SH-SY5Y (cell line): ENCODE measurements around the gene NLGN2.

Experiments
- GATA2 ChIP-seq: IDR thresholded peaks from 2 replicates; pipeline ENCODE4 v1.6.1; 2011; ENCODE audit warnings: mild to moderate bottlenecking, low read depth, low read length
- GATA3 ChIP-seq: IDR thresholded peaks from 2 replicates; pipeline ENCODE4 v1.6.1; 2011; ENCODE audit warnings: low read depth, mild to moderate bottlenecking, low read length, moderate library complexity

DNA sequence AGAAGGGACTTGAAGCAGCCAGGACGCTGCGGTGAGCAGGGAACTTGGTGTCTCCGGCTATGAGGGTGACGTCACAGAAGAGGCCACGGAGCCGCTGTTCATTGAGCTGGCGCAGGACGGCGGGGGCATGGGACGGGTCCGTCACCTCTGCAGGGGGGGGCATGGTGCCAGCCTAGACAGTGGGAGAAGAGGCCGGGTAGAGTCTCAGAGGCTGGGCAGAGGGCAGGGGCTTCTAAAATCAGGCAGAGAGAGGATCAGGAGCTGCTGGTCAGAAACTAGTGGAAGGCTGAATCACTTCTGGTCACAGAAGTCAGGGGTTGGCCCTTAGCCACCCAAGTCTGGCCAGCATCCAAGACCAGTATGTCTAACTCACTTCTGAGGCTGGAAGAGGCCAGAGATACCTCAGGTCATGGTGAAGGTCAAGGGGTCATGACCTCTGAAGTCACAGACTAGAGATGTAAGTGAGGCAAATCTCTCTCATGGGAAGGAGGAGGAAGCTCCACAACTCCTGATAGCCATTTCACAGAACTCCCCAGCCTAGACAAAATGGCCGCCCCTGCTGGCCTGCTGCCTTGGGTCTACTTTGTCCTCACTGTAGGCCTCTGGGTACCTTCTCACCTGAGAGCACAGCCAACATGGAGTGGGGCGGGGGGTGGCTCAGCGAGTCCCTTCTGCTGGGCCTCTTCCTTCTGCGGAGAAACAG lies 59.1 kb downstream of the NLGN2 start:
- TF ChIP-seq GATA2 (no peak), GATA3 (no peak)
